ENCODE results near the gene TBL1XR1. TPM values are rescaled to one million over a fixed set of nuclear protein-coding genes. Genes with fewer than 3 reads are reported as not detected.
A peak's percentile ranks its signal among the peaks of the same experiment; 100 is the strongest.

TBL1XR1 gene
- total RNA-seq, 4 donors from 2014 or later, result 66.0 to 79.8 (median 72.4) TPM

GRCh38 chr3:177050501-177051237 is 146.6 kb downstream of the TBL1XR1 start:
- Histone ChIP-seq H3K36me3 (peaks cover 0 to 61% (median 6%) of the 10 kb centered on the region in 3 donors), H3K9me3 (no peaks in the 10 kb centered on the region), H3K27ac (no peak overlapping the region), H3K4me3 (no peak overlapping the region), H3K4me1 (peaks cover 0 to 18% (median 0%) of the 10 kb centered on the region in 3 donors), H3K27me3 (no peaks in the 10 kb centered on the region)
- whole genome bisulfite sequencing, 2 donors, result 49 to 51% methylated on average over 5 of the region's 5 CpGs
- TF ChIP-seq POLR2A (IDR thresholded peaks at IDR 0.05), result no peak
- TF ChIP-seq CTCF (IDR thresholded peaks at IDR 0.05), result peak; percentile 46 to 83 (median 66)
- intact Hi-C loops (cut with DNase I), result loop anchor here (10.0 kb wide), 1 partner anchor 144 kb away; the partner anchor contains the start of gene TBL1XR1
- DNase-seq, result no peak

- H3K27ac ChIP-seq, result no peak overlapping the region
- DNase-seq, result no peak
- intact Hi-C loops (cut with DNase I), result loop anchor here (5.0 kb wide), 1 partner anchor 317 kb away; no protein-coding TSS in a partner anchor
- WGBS, 2 donors, result 69% methylated on average over 2 of the region's 2 CpGs
- no peaks in the 10 kb centered on the region for H3K27me3 ChIP-seq
- H3K36me3 ChIP-seq, result peaks cover 8 to 76% (median 9%) of the 10 kb centered on the region in 3 donors
- peaks cover 0 to 6% (median 0%) of the 10 kb centered on the region in 3 donors for H3K9me3 ChIP-seq
- H3K4me1 ChIP-seq, result peaks cover 8 to 19% (median 12%) of the 10 kb centered on the region in 3 donors
- H3K4me3 ChIP-seq, result no peak overlapping the region
- no peak for TF ChIP-seq CTCF (IDR thresholded peaks at IDR 0.05)
- no peak for TF ChIP-seq POLR2A (IDR thresholded peaks at IDR 0.05)
Observed at GRCh38 chr3:177045767-177046166, 151.5 kb downstream of the TBL1XR1 start.

- no peaks in the 10 kb centered on the region for H3K27me3 ChIP-seq
- TF ChIP-seq POLR2A (IDR thresholded peaks at IDR 0.05), result no peak
- no peak for TF ChIP-seq CTCF (IDR thresholded peaks at IDR 0.05)
- H3K4me1 ChIP-seq, result peaks cover 8 to 21% (median 18%) of the 10 kb centered on the region in 3 donors
- no peak overlapping the region for H3K27ac ChIP-seq
- intact Hi-C loops (cut with DNase I), result loop anchor here (5.0 kb wide), 1 partner anchor 317 kb away; no protein-coding TSS in a partner anchor
- H3K36me3 ChIP-seq, result peaks cover 8 to 75% (median 9%) of the 10 kb centered on the region in 3 donors
- DNase-seq, result no peak
- 94% methylated on average over 7 of the region's 7 CpGs for WGBS, 2 donors
- H3K4me3 ChIP-seq, result no peak overlapping the region
- peaks cover 0 to 6% (median 0%) of the 10 kb centered on the region in 3 donors for H3K9me3 ChIP-seq
Observed at GRCh38 chr3:177045222-177045621, 152.1 kb downstream of the TBL1XR1 start.

GRCh38 chr3:177041730-177042551 is 155.3 kb downstream of the TBL1XR1 start:
- H3K27me3 ChIP-seq, result no peaks in the 10 kb centered on the region
- intact Hi-C loops (cut with DNase I), result no loop called here
- no peak for TF ChIP-seq CTCF (IDR thresholded peaks at IDR 0.05)
- TF ChIP-seq POLR2A (IDR thresholded peaks at IDR 0.05), result no peak
- H3K27ac ChIP-seq, result peak overlapping the region in 3 of 4 donors; percentile 50 to 61 (median 53)
- H3K9me3 ChIP-seq, result peaks cover 0 to 6% (median 0%) of the 10 kb centered on the region in 3 donors
- peaks cover 12 to 31% (median 25%) of the 10 kb centered on the region in 3 donors for H3K4me1 ChIP-seq
- no peak overlapping the region for H3K4me3 ChIP-seq
- WGBS, 2 donors, result 72 to 84% methylated on average over 8 of the region's 8 CpGs
- H3K36me3 ChIP-seq, result peaks cover 8 to 74% (median 14%) of the 10 kb centered on the region in 3 donors
- no peak for DNase-seq
